Measurements from ENCODE around the gene TYR.

TYR gene

DNA sequence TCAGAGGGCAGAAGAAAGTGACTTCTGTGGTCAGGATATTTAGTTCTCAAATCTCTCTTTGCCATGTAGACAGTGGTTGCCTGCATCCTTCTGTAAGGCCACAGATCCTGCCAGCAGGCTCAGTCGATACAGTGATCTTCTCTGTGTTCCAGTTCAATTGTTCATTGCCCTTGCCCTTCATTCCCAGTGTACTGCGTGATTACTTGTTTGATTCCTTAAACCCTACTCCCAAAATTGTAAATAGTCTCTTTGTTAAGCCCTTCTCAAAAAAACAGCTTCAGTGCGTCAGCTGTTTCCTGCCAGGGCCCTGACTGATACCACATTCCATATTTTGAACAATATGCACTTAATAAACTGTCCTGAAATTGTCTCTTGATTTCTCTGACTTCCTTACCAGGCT, 9.3 kb upstream of the TYR start:
- H3K36me3 ChIP-seq (ENCODE audit: control insufficient read depth, insufficient read depth, low read length), result no peaks in the 10 kb centered on the region
- DNase-seq (ENCODE audit: extremely low read depth, insufficient read length), result no peak
- TF ChIP-seq, protein P1, sequence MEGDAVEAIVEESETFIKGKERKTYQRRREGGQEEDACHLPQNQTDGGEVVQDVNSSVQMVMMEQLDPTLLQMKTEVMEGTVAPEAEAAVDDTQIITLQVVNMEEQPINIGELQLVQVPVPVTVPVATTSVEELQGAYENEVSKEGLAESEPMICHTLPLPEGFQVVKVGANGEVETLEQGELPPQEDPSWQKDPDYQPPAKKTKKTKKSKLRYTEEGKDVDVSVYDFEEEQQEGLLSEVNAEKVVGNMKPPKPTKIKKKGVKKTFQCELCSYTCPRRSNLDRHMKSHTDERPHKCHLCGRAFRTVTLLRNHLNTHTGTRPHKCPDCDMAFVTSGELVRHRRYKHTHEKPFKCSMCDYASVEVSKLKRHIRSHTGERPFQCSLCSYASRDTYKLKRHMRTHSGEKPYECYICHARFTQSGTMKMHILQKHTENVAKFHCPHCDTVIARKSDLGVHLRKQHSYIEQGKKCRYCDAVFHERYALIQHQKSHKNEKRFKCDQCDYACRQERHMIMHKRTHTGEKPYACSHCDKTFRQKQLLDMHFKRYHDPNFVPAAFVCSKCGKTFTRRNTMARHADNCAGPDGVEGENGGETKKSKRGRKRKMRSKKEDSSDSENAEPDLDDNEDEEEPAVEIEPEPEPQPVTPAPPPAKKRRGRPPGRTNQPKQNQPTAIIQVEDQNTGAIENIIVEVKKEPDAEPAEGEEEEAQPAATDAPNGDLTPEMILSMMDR (IDR thresholded peaks at IDR 0.05; ENCODE audit: insufficient read depth, low read length, poor library complexity, severe bottlenecking), result no peak
- H3K4me3 ChIP-seq (replicated peaks; ENCODE audit: low read depth, low read length), result no peak overlapping the region
- no peaks in the 10 kb centered on the region for H3K27me3 ChIP-seq (replicated peaks; ENCODE audit: control insufficient read depth, insufficient read depth, low read length)

DNA sequence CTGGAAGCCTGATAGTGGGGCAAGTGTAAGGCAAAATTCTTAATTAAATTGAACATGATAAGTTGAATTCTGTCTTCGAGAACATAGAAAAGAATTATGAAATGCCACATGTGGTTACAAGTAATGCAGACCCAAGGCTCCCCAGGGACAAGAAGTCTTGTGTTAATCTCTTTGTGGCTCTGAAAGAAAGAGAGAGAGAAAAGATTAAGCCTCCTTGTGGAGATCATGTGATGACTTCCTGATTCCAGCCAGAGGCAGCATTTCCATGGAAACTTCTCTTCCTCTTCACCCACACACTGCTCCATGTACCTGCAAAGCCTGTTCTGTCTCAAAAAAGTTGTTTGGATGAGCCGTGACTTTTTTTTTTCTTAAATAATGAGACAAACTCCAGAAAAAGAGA, 1.9 kb upstream of the TYR start:
- no peaks in the 10 kb centered on the region for H3K27me3 ChIP-seq (replicated peaks; ENCODE audit: control insufficient read depth, insufficient read depth, low read length)
- TF ChIP-seq, protein P1 (IDR thresholded peaks at IDR 0.05; ENCODE audit: insufficient read depth, low read length, poor library complexity, severe bottlenecking), result no peak
- no peak overlapping the region for H3K4me3 ChIP-seq (replicated peaks; ENCODE audit: low read depth, low read length)
- H3K36me3 ChIP-seq (ENCODE audit: control insufficient read depth, insufficient read depth, low read length), result no peaks in the 10 kb centered on the region
- no peak for DNase-seq (ENCODE audit: extremely low read depth, insufficient read length)

DNA sequence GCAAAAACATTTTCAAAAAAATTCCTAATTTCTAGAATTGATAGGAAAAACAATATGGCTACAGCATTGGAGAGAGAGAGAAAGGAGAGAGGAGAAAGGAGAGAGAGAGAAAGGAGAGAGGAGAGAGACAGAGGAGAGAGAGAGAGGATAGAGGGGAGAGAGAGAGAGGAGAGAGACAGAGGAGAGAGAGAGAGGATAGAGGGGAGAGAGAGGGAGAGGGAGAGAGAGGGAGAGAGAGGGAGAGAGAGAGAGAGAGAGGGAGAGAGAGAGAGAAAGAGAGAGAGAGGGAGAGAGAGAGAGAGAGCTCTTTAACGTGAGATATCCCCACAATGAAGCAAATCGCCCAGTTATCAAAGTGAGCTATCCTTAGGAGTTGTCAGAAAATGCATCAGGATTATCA, 737 bp upstream of the TYR start:
- H3K27me3 ChIP-seq (replicated peaks; ENCODE audit: control insufficient read depth, insufficient read depth, low read length), result no peaks in the 10 kb centered on the region
- H3K36me3 ChIP-seq (ENCODE audit: control insufficient read depth, insufficient read depth, low read length), result no peaks in the 10 kb centered on the region
- TF ChIP-seq, protein P1 (IDR thresholded peaks at IDR 0.05; ENCODE audit: insufficient read depth, low read length, poor library complexity, severe bottlenecking), result no peak
- no peak overlapping the region for H3K4me3 ChIP-seq (replicated peaks; ENCODE audit: low read depth, low read length)
- DNase-seq (ENCODE audit: extremely low read depth, insufficient read length), result no peak

DNA sequence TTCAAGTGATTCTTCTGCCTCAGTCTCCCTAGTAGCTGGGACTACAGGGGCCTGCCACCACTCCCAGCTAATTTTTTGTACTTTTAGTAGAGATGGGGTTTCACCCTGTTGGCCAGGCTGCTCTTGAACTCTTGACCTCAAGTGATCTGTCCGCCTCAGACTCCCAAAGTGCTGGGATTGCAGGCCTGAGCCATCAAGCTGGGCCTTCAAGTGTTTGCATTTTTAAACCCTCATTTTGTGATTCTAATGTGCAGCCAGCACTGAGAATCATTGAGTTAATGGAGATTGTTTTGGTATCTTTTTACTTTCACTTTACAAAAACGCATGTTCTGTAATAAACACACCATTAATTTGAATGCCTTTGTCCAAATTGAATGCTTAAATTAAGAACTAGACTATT, 3.4 kb downstream of the TYR start:
- H3K27me3 ChIP-seq (replicated peaks; ENCODE audit: control insufficient read depth, insufficient read depth, low read length), result no peaks in the 10 kb centered on the region
- TF ChIP-seq, protein P1 (IDR thresholded peaks at IDR 0.05; ENCODE audit: insufficient read depth, low read length, poor library complexity, severe bottlenecking), result no peak
- H3K4me3 ChIP-seq (replicated peaks; ENCODE audit: low read depth, low read length), result no peak overlapping the region
- no peak for DNase-seq (ENCODE audit: extremely low read depth, insufficient read length)
- H3K36me3 ChIP-seq (ENCODE audit: control insufficient read depth, insufficient read depth, low read length), result no peaks in the 10 kb centered on the region

DNA sequence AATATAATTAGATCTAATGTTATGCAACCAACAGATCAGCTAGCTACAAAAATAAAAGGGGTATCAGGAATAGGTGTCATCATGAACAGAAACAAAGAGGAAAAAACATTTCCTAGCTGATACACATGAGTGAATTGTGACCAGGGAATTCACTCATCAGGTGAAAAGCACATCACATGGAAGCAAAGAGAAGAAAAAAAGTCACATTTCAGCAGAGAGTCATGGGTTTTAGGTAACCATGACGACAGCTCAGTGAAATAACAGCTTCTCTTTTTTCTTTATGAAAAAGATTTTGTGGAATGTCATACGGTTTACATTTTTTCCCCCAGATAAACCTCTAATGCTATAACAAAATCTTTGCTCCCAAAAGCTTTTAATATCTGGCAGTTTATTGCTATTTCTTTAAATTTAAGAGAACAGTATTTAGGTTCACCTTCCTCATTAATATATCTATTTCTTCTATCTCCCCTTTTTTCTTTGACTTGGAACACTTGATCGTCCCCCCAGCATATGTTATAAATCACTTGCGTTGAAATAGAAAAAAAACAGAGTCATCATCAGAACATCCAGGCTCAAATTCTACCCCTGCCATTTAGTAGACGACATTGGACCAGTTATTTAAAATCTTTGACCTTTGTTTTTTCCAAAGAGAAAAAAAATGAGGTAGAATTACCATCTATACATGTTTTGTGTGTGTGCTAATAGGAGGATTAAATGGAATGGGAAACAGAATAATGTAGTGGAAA, 5.3 kb downstream of the TYR start:
- H3K36me3 ChIP-seq (ENCODE audit: control insufficient read depth, insufficient read depth, low read length), result no peaks in the 10 kb centered on the region
- no peak for DNase-seq (ENCODE audit: extremely low read depth, insufficient read length)
- no peak overlapping the region for H3K4me3 ChIP-seq (replicated peaks; ENCODE audit: low read depth, low read length)
- no peaks in the 10 kb centered on the region for H3K27me3 ChIP-seq (replicated peaks; ENCODE audit: control insufficient read depth, insufficient read depth, low read length)
- TF ChIP-seq, protein P1 (IDR thresholded peaks at IDR 0.05; ENCODE audit: insufficient read depth, low read length, poor library complexity, severe bottlenecking), result no peak

DNA sequence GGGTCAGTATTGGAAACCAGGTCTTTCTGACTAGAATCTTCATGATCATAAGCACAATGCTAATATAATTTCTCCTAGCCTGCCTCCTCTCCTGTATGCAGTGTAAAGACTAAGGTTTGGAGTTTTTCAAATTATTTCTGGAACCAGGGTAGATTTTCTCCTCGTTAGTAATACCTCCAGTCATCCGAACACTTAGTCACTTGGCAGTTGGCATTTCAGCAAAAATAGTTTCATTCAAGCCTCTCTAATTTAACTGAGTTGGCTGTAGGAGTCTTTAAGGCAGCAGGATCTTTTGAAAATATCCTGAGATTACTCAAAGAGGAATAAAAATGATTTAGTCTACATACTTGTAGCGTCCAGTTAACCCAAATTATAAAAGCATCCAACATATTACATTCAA, 6.3 kb downstream of the TYR start:
- Histone ChIP-seq H3K27me3 (replicated peaks; ENCODE audit: control insufficient read depth, insufficient read depth, low read length) (no peaks in the 10 kb centered on the region), H3K4me3 (replicated peaks; ENCODE audit: low read depth, low read length) (no peak overlapping the region), H3K36me3 (ENCODE audit: control insufficient read depth, insufficient read depth, low read length) (no peaks in the 10 kb centered on the region)
- DNase-seq (ENCODE audit: extremely low read depth, insufficient read length), result no peak
- TF ChIP-seq, protein P1 (IDR thresholded peaks at IDR 0.05; ENCODE audit: insufficient read depth, low read length, poor library complexity, severe bottlenecking), result no peak

Data from GM06990 (cell line).